Osteoblast (primary cell): ENCODE results near the gene WAC. TPM values are rescaled to one million over a fixed set of nuclear protein-coding genes. Genes with fewer than 3 reads are reported as not detected.
"Not testable (repeated sequence)": the region's sequence is repeated elsewhere in the genome, so short reads cannot be mapped to it uniquely, and the experiment has no call there.

ENCODE experiments used
- DNase-seq: peaks from one replicate; pipeline ENCODE4 v3.0.0; 2011; ENCODE audit warnings: low spot score, mixed read lengths; ENCODE audit not compliant: insufficient read length; ENCODE audit errors: missing footprints
- H2AFZ ChIP-seq: 2 replicates; pipeline ENCODE4 v1.6.0; 2011; ENCODE audit warnings: mild to moderate bottlenecking, low read length
- H3K27ac ChIP-seq: 2 replicates; pipeline ENCODE4 v1.5.1; 2011; ENCODE audit warnings: mild to moderate bottlenecking, low read depth, low read length, moderate library complexity
- H3K27me3 ChIP-seq: 2 replicates; pipeline ENCODE4 v1.6.0; 2012; ENCODE audit warnings: mild to moderate bottlenecking, control low read depth, inconsistent platforms, low read length, moderate library complexity; ENCODE audit not compliant: insufficient read depth
- H3K36me3 ChIP-seq: 2 replicates; pipeline ENCODE4 v1.5.1; 2011; ENCODE audit warnings: mild to moderate bottlenecking, low read length, control low read depth, moderate library complexity; ENCODE audit not compliant: insufficient read depth
- H3K4me1 ChIP-seq: 2 replicates; pipeline ENCODE4 v1.5.1; 2011; ENCODE audit warnings: mild to moderate bottlenecking, low read length, control low read depth, moderate library complexity; ENCODE audit not compliant: insufficient read depth
- H3K4me2 ChIP-seq: 2 replicates; pipeline ENCODE4 v1.6.0; 2011; ENCODE audit warnings: mild to moderate bottlenecking, low read length; ENCODE audit not compliant: insufficient read depth
- H3K4me3 ChIP-seq: fragments of 200-600 bp; sonication (generic); 3 replicates; pipeline ENCODE4 v1.5.1; 2012; ENCODE audit warnings: mild to moderate bottlenecking, low read length, inconsistent platforms; ENCODE audit not compliant: insufficient read depth
- H3K79me2 ChIP-seq: 2 replicates; pipeline ENCODE4 v1.6.0; 2012; ENCODE audit warnings: mild to moderate bottlenecking, low read length, control low read depth, inconsistent platforms; ENCODE audit not compliant: insufficient read depth
- H3K9me3 ChIP-seq: 2 replicates; pipeline ENCODE4 v1.5.1; 2011; ENCODE audit warnings: low read depth, low read length, control low read depth
- H4K20me1 ChIP-seq: 2 replicates; pipeline ENCODE4 v1.6.0; 2012; ENCODE audit warnings: mild to moderate bottlenecking, low read length, control low read depth; ENCODE audit not compliant: insufficient read depth
- CTCF ChIP-seq: IDR thresholded peaks from 2 replicates; pipeline ENCODE4 v1.5.1; 2011; ENCODE audit warnings: mild to moderate bottlenecking, low read depth, low read length, moderate library complexity; ENCODE audit errors: extremely low read depth
- total RNA-seq: library from RNA; depleted of rRNA; stranded (reverse); fragments of >200 nt; gene quantifications from 2 replicates; pipeline ENCODE4 v1.2.3, GENCODE V29; 2012

The WAC gene
- total RNA-seq, 1 donor: 77.1 TPM

GRCh38 chr10:28606568-28606967, 73.7 kb downstream of the WAC start:
- Histone ChIP-seq H3K27me3 (no peaks in the 10 kb centered on the region), H3K4me2 (no peak overlapping the region), H3K4me1 (no peaks in the 10 kb centered on the region), H3K4me3 (no peak overlapping the region), H2AFZ (no peak overlapping the region), H3K79me2 (peaks cover 83% of the 10 kb centered on the region), H3K36me3 (peaks cover 33% of the 10 kb centered on the region), H4K20me1 (peaks cover 40% of the 10 kb centered on the region), H3K27ac (no peak overlapping the region), H3K9me3 (no peaks in the 10 kb centered on the region)
- no peak for TF ChIP-seq CTCF
- DNase-seq: no peak

GRCh38 chr10:28609636-28610035, 76.7 kb downstream of the WAC start:
- not testable (repeated sequence) for DNase-seq, H3K4me2 ChIP-seq, H3K4me1 ChIP-seq, H2AFZ ChIP-seq, H3K27ac ChIP-seq, H3K27me3 ChIP-seq, H3K9me3 ChIP-seq, H3K4me3 ChIP-seq
- Histone ChIP-seq H3K79me2 (peaks cover 73% of the 10 kb centered on the region), H4K20me1 (peaks cover 24% of the 10 kb centered on the region), H3K36me3 (peaks cover 59% of the 10 kb centered on the region)

DNA sequence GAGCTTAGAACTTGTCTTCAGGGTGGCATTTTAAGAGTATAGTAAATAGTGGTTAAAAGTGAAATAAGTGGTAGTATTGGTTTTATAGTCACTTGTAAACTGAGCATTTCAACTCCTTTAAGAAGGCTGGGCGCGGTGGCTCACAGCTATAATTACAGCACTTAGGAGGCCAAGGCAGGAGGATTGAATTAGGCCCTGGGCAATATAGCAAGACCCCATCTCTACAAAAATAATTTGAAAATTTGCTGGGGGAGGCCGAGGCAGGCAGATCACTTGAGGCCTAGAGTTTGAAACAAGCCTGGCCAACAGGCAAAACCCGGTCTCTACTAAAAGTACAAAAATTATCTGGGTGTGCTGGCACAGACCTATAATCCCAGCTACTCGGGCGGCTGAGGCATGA, 80.0 kb downstream of the WAC start:
- Histone ChIP-seq H3K27me3 (no peaks in the 10 kb centered on the region), H3K4me1 (no peaks in the 10 kb centered on the region), H3K9me3 (no peaks in the 10 kb centered on the region), H4K20me1 (peaks cover 9% of the 10 kb centered on the region), H3K4me2 (no peak overlapping the region), H3K27ac (no peak overlapping the region), H3K36me3 (peaks cover 84% of the 10 kb centered on the region), H2AFZ (no peak overlapping the region), H3K79me2 (peaks cover 44% of the 10 kb centered on the region), H3K4me3 (no peak overlapping the region)
- DNase-seq: no peak
- TF ChIP-seq CTCF: no peak

DNA sequence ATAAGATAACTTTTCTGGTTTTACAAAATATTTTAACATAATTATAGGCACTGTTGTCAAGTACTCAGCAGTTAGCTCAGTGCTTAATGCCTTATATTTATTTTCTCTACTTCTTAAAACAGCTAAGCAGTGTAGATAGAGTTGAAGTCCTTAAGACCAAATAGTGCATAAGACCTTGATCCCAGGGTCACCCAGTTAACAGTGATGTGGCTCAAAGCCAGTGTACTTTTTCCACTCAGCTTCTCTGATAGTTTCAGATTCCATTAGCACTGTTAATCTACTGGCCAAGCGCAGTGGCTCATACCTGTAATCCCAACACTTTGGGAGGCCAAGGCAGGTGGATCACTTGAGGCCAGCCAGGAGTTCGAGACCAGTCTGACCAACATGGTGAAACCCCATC, 83.6 kb downstream of the WAC start:
- no peak for DNase-seq
- TF ChIP-seq CTCF: no peak
- no peaks in the 10 kb centered on the region for H3K9me3 ChIP-seq
- H3K79me2 ChIP-seq: peaks cover 19% of the 10 kb centered on the region
- H3K4me3 ChIP-seq: no peak overlapping the region
- H3K36me3 ChIP-seq: peaks cover 84% of the 10 kb centered on the region
- no peak overlapping the region for H3K27ac ChIP-seq
- H2AFZ ChIP-seq: no peak overlapping the region
- no peaks in the 10 kb centered on the region for H3K4me1 ChIP-seq
- H3K4me2 ChIP-seq: no peak overlapping the region
- H4K20me1 ChIP-seq: peaks cover 9% of the 10 kb centered on the region
- H3K27me3 ChIP-seq: no peaks in the 10 kb centered on the region
